ENCODE measurements around the gene C19orf44.

Gene C19orf44

GRCh38 chr19:16454351-16454918 is 41.8 kb upstream of the C19orf44 start:
- H3K9ac ChIP-seq (ENCODE audit: low read length): no peak overlapping the region
- no peak overlapping the region for H3K23ac ChIP-seq (ENCODE audit: low read length)
- no peak overlapping the region for H2BK15ac ChIP-seq (replicated peaks; ENCODE audit: low read depth)
- H2AK5ac ChIP-seq (ENCODE audit: low read length): no peak overlapping the region
- no CpG with 5 or more reads among the region's 10 CpGs for WGBS (ENCODE audit: extremely low coverage, insufficient coverage, low lambda C conversion rate)
- no peak overlapping the region for H2BK120ac ChIP-seq (ENCODE audit: low read depth, low read length)
- H3K4me3 ChIP-seq (ENCODE audit: low read length): no peak overlapping the region
- no peak overlapping the region for H3K18ac ChIP-seq (ENCODE audit: low read length)
- no peak overlapping the region for H4K5ac ChIP-seq (ENCODE audit: low read length)
- no peak overlapping the region for H2BK5ac ChIP-seq (ENCODE audit: low read length)
- no peak overlapping the region for H4K8ac ChIP-seq (ENCODE audit: low read depth, low read length)
- DNase-seq: no peak
- H3K56ac ChIP-seq (ENCODE audit: low read length): no peak overlapping the region
- peaks cover 31% of the 10 kb centered on the region for H3K79me2 ChIP-seq (ENCODE audit: control insufficient read depth, insufficient read depth, low read length)
- H3K79me1 ChIP-seq (ENCODE audit: low read length): peaks cover 25% of the 10 kb centered on the region
- H3K36me3 ChIP-seq (ENCODE audit: control insufficient read depth, insufficient read depth, low read length): no peaks in the 10 kb centered on the region
- peaks cover 9% of the 10 kb centered on the region for H3K4me1 ChIP-seq (ENCODE audit: control insufficient read depth, low read depth, low read length)
- H3K4ac ChIP-seq (ENCODE audit: low read depth, low read length): no peak overlapping the region
- no peak overlapping the region for H3K4me2 ChIP-seq (ENCODE audit: low read length)
- H3K27me3 ChIP-seq (ENCODE audit: insufficient read depth, low read length, poor library complexity): no peaks in the 10 kb centered on the region
- H3K27ac ChIP-seq (ENCODE audit: low read depth, low read length): no peak overlapping the region

- Histone ChIP-seq H3K79me2 (ENCODE audit: control insufficient read depth, insufficient read depth, low read length) (peaks cover 34% of the 10 kb centered on the region), H3K9ac (ENCODE audit: low read length) (no peak overlapping the region), H3K18ac (ENCODE audit: low read length) (no peak overlapping the region), H3K27me3 (ENCODE audit: insufficient read depth, low read length, poor library complexity) (no peaks in the 10 kb centered on the region), H2BK120ac (ENCODE audit: low read depth, low read length) (no peak overlapping the region), H3K4ac (ENCODE audit: low read depth, low read length) (no peak overlapping the region), H3K56ac (ENCODE audit: low read length) (no peak overlapping the region), H4K5ac (ENCODE audit: low read length) (no peak overlapping the region), H3K79me1 (ENCODE audit: low read length) (peaks cover 25% of the 10 kb centered on the region), H2AK5ac (ENCODE audit: low read length) (no peak overlapping the region), H3K27ac (ENCODE audit: low read depth, low read length) (no peak overlapping the region), H3K4me3 (ENCODE audit: low read length) (no peak overlapping the region), H3K4me2 (ENCODE audit: low read length) (no peak overlapping the region), H3K23ac (ENCODE audit: low read length) (no peak overlapping the region), H2BK5ac (ENCODE audit: low read length) (no peak overlapping the region), H3K36me3 (ENCODE audit: control insufficient read depth, insufficient read depth, low read length) (no peaks in the 10 kb centered on the region), H3K4me1 (ENCODE audit: control insufficient read depth, low read depth, low read length) (peaks cover 12% of the 10 kb centered on the region), H4K8ac (ENCODE audit: low read depth, low read length) (no peak overlapping the region), H2BK15ac (replicated peaks; ENCODE audit: low read depth) (no peak overlapping the region)
- no CpG with 5 or more reads among the region's 5 CpGs for WGBS (ENCODE audit: extremely low coverage, insufficient coverage, low lambda C conversion rate)
- DNase-seq: no peak
Observed at GRCh38 chr19:16455489-16455888, 40.7 kb upstream of the C19orf44 start.

GRCh38 chr19:16456652-16457194 is 39.5 kb upstream of the C19orf44 start:
- no peak overlapping the region for H3K56ac ChIP-seq (ENCODE audit: low read length)
- no CpG with 5 or more reads among the region's 11 CpGs for WGBS (ENCODE audit: extremely low coverage, insufficient coverage, low lambda C conversion rate)
- no peak overlapping the region for H3K18ac ChIP-seq (ENCODE audit: low read length)
- peaks cover 28% of the 10 kb centered on the region for H3K79me1 ChIP-seq (ENCODE audit: low read length)
- H3K27me3 ChIP-seq (ENCODE audit: insufficient read depth, low read length, poor library complexity): no peaks in the 10 kb centered on the region
- no peak overlapping the region for H2AK5ac ChIP-seq (ENCODE audit: low read length)
- H3K79me2 ChIP-seq (ENCODE audit: control insufficient read depth, insufficient read depth, low read length): peaks cover 39% of the 10 kb centered on the region
- H3K27ac ChIP-seq (ENCODE audit: low read depth, low read length): no peak overlapping the region
- peaks cover 12% of the 10 kb centered on the region for H3K4me1 ChIP-seq (ENCODE audit: control insufficient read depth, low read depth, low read length)
- no peak overlapping the region for H4K8ac ChIP-seq (ENCODE audit: low read depth, low read length)
- H2BK5ac ChIP-seq (ENCODE audit: low read length): no peak overlapping the region
- H3K23ac ChIP-seq (ENCODE audit: low read length): no peak overlapping the region
- no peak overlapping the region for H3K4me3 ChIP-seq (ENCODE audit: low read length)
- H3K4me2 ChIP-seq (ENCODE audit: low read length): no peak overlapping the region
- no peak overlapping the region for H2BK120ac ChIP-seq (ENCODE audit: low read depth, low read length)
- no peak overlapping the region for H3K4ac ChIP-seq (ENCODE audit: low read depth, low read length)
- H4K5ac ChIP-seq (ENCODE audit: low read length): no peak overlapping the region
- no peak overlapping the region for H2BK15ac ChIP-seq (replicated peaks; ENCODE audit: low read depth)
- H3K9ac ChIP-seq (ENCODE audit: low read length): no peak overlapping the region
- H3K36me3 ChIP-seq (ENCODE audit: control insufficient read depth, insufficient read depth, low read length): no peaks in the 10 kb centered on the region
- no peak for DNase-seq

GRCh38 chr19:16457195-16457953 is 38.8 kb upstream of the C19orf44 start:
- Histone ChIP-seq H3K23ac (ENCODE audit: low read length) (no peak overlapping the region), H3K27ac (ENCODE audit: low read depth, low read length) (peak overlapping the region; percentile 13), H3K27me3 (ENCODE audit: insufficient read depth, low read length, poor library complexity) (no peaks in the 10 kb centered on the region), H3K4me3 (ENCODE audit: low read length) (no peak overlapping the region), H4K5ac (ENCODE audit: low read length) (no peak overlapping the region), H2AK5ac (ENCODE audit: low read length) (no peak overlapping the region), H3K4ac (ENCODE audit: low read depth, low read length) (no peak overlapping the region), H3K4me2 (ENCODE audit: low read length) (no peak overlapping the region), H3K79me1 (ENCODE audit: low read length) (peaks cover 28% of the 10 kb centered on the region), H3K79me2 (ENCODE audit: control insufficient read depth, insufficient read depth, low read length) (peaks cover 39% of the 10 kb centered on the region), H2BK5ac (ENCODE audit: low read length) (no peak overlapping the region), H2BK15ac (replicated peaks; ENCODE audit: low read depth) (no peak overlapping the region), H3K36me3 (ENCODE audit: control insufficient read depth, insufficient read depth, low read length) (no peaks in the 10 kb centered on the region), H3K4me1 (ENCODE audit: control insufficient read depth, low read depth, low read length) (peaks cover 12% of the 10 kb centered on the region), H3K18ac (ENCODE audit: low read length) (no peak overlapping the region), H3K56ac (ENCODE audit: low read length) (peak overlapping the region; percentile 10), H2BK120ac (ENCODE audit: low read depth, low read length) (no peak overlapping the region), H3K9ac (ENCODE audit: low read length) (no peak overlapping the region), H4K8ac (ENCODE audit: low read depth, low read length) (no peak overlapping the region)
- no peak for DNase-seq
- no CpG with 5 or more reads among the region's 16 CpGs for WGBS (ENCODE audit: extremely low coverage, insufficient coverage, low lambda C conversion rate)

GRCh38 chr19:16457954-16458331 is 38.3 kb upstream of the C19orf44 start:
- Histone ChIP-seq H3K9ac (ENCODE audit: low read length) (no peak overlapping the region), H2AK5ac (ENCODE audit: low read length) (no peak overlapping the region), H3K4ac (ENCODE audit: low read depth, low read length) (no peak overlapping the region), H3K56ac (ENCODE audit: low read length) (peak overlapping the region; percentile 39), H3K18ac (ENCODE audit: low read length) (no peak overlapping the region), H3K79me1 (ENCODE audit: low read length) (peaks cover 32% of the 10 kb centered on the region), H4K5ac (ENCODE audit: low read length) (no peak overlapping the region), H3K23ac (ENCODE audit: low read length) (no peak overlapping the region), H2BK5ac (ENCODE audit: low read length) (no peak overlapping the region), H3K27ac (ENCODE audit: low read depth, low read length) (no peak overlapping the region), H2BK120ac (ENCODE audit: low read depth, low read length) (no peak overlapping the region), H3K79me2 (ENCODE audit: control insufficient read depth, insufficient read depth, low read length) (peaks cover 44% of the 10 kb centered on the region), H2BK15ac (replicated peaks; ENCODE audit: low read depth) (no peak overlapping the region), H3K4me1 (ENCODE audit: control insufficient read depth, low read depth, low read length) (peaks cover 12% of the 10 kb centered on the region), H4K8ac (ENCODE audit: low read depth, low read length) (no peak overlapping the region), H3K36me3 (ENCODE audit: control insufficient read depth, insufficient read depth, low read length) (no peaks in the 10 kb centered on the region), H3K27me3 (ENCODE audit: insufficient read depth, low read length, poor library complexity) (no peaks in the 10 kb centered on the region), H3K4me2 (ENCODE audit: low read length) (no peak overlapping the region), H3K4me3 (ENCODE audit: low read length) (no peak overlapping the region)
- no CpG with 5 or more reads among the region's 8 CpGs for WGBS (ENCODE audit: extremely low coverage, insufficient coverage, low lambda C conversion rate)
- DNase-seq: no peak

Data from mesendoderm (in vitro differentiated cells).